ENCODE results near the gene C10orf67. TPM values are rescaled to one million over a fixed set of nuclear protein-coding genes. Genes with fewer than 3 reads are reported as not detected.

The C10orf67 gene
- polyA plus RNA-seq, 6 donors from 2014 or later: not detected

Other genes starting within 250 kb of the C10orf67 start
- 1 to 10 TPM; 2.2 to 5.3 (median 3.1) TPM for gene MSRB2, start 249.2 kb downstream of the C10orf67 start, polyA plus RNA-seq (ENCODE audit: low read depth in 6 of 6)
- not detected for gene PTF1A, start 152.5 kb downstream of the C10orf67 start, polyA plus RNA-seq (ENCODE audit: low read depth in 6 of 6)
- gene OTUD1, start 94.3 kb upstream of the C10orf67 start, polyA plus RNA-seq (ENCODE audit: low read depth in 6 of 6): 10 to 100 TPM; 31.7 to 82.8 (median 59.0) TPM